Measurements from ENCODE around the gene SH3RF1.

Gene SH3RF1

DNA sequence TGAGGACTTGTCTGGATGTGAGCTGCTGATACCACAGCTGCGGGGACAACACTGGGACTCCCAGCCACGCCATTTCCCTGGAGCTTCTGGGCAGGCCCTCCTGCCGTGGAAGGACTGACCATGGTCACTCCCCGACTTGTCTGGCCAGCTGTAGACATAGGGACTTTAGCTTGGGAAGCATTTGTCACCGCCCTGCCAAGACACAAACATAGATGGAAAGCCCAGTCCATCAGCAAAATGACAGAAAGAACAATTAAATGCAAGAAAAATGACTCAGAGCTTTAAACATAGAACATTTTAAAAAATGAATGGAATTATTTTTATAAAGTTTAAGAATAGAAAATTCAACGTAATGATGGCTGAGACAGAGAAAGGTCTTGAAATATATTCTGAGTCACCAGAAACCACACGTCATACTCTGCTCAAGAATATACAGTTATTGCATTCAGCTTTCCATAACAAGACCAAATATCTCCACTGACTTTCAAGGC is 153.1 kb downstream of the SH3RF1 start:
- Histone ChIP-seq H3K4me1 (ENCODE audit: insufficient read depth, low read length) (no peaks in the 10 kb centered on the region), H3K4me2 (ENCODE audit: insufficient read depth, low read length) (no peak overlapping the region), H3K36me3 (ENCODE audit: insufficient read depth, low read length) (peaks cover 4% of the 10 kb centered on the region; the same call in 1 of the 2 replicates), H3K79me2 (ENCODE audit: insufficient read depth, low read length) (no peaks in the 10 kb centered on the region), H3K27ac (ENCODE audit: low read length) (no peak overlapping the region), H3K9me3 (ENCODE audit: insufficient read depth, low read length, severe bottlenecking) (no peaks in the 10 kb centered on the region), H4K20me1 (ENCODE audit: insufficient read depth, low read length) (no peaks in the 10 kb centered on the region), H2AFZ (ENCODE audit: low read depth, low read length) (no peak overlapping the region), H3K9ac (ENCODE audit: low read depth, low read length) (no peak overlapping the region), H3K4me3 (ENCODE audit: low read depth in 1 of 2, low read length in 2 of 2) (no peak overlapping the region), H3K27me3 (ENCODE audit: insufficient read depth, low read length, poor library complexity) (no peaks in the 10 kb centered on the region)
- no peak for DNase-seq
- TF ChIP-seq EZH2 (IDR thresholded peaks at IDR 0.05; ENCODE audit: borderline replicate concordance, low read depth, low read length, severe bottlenecking): no peak
- no peak for TF ChIP-seq CTCF (IDR thresholded peaks at IDR 0.05; ENCODE audit: borderline replicate concordance, extremely low read depth, low read length, poor library complexity, severe bottlenecking)
- ATAC-seq (ENCODE audit: insufficient read depth, low read depth): no peak

- no peak overlapping the region for H2AFZ ChIP-seq (ENCODE audit: low read depth, low read length)
- DNase-seq (no peak), ATAC-seq (ENCODE audit: insufficient read depth, low read depth) (no peak)
- H3K27ac ChIP-seq (ENCODE audit: low read length): no peak overlapping the region
- peaks cover 4% of the 10 kb centered on the region; the same call in 1 of the 2 replicates for H3K36me3 ChIP-seq (ENCODE audit: insufficient read depth, low read length)
- no peak overlapping the region for H3K9ac ChIP-seq (ENCODE audit: low read depth, low read length)
- H3K4me1 ChIP-seq (ENCODE audit: insufficient read depth, low read length): no peaks in the 10 kb centered on the region
- no peaks in the 10 kb centered on the region for H3K79me2 ChIP-seq (ENCODE audit: insufficient read depth, low read length)
- no peaks in the 10 kb centered on the region for H4K20me1 ChIP-seq (ENCODE audit: insufficient read depth, low read length)
- H3K4me2 ChIP-seq (ENCODE audit: insufficient read depth, low read length): no peak overlapping the region
- no peaks in the 10 kb centered on the region for H3K9me3 ChIP-seq (ENCODE audit: insufficient read depth, low read length, severe bottlenecking)
- TF ChIP-seq EZH2 (IDR thresholded peaks at IDR 0.05; ENCODE audit: borderline replicate concordance, low read depth, low read length, severe bottlenecking): no peak
- TF ChIP-seq CTCF (IDR thresholded peaks at IDR 0.05; ENCODE audit: borderline replicate concordance, extremely low read depth, low read length, poor library complexity, severe bottlenecking): no peak
- H3K4me3 ChIP-seq (ENCODE audit: low read depth in 1 of 2, low read length in 2 of 2): no peak overlapping the region
- H3K27me3 ChIP-seq (ENCODE audit: insufficient read depth, low read length, poor library complexity): no peaks in the 10 kb centered on the region
Observed at GRCh38 chr4:169116270-169116901, 154.4 kb downstream of the SH3RF1 start.

- DNase-seq (no peak), ATAC-seq (ENCODE audit: insufficient read depth, low read depth) (no peak)
- Histone ChIP-seq H3K27ac (ENCODE audit: low read length) (no peak overlapping the region), H3K9me3 (ENCODE audit: insufficient read depth, low read length, severe bottlenecking) (no peaks in the 10 kb centered on the region), H3K4me3 (ENCODE audit: low read depth in 1 of 2, low read length in 2 of 2) (no peak overlapping the region), H3K36me3 (ENCODE audit: insufficient read depth, low read length) (peaks cover 4% of the 10 kb centered on the region; the same call in 1 of the 2 replicates), H3K4me2 (ENCODE audit: insufficient read depth, low read length) (no peak overlapping the region), H3K27me3 (ENCODE audit: insufficient read depth, low read length, poor library complexity) (no peaks in the 10 kb centered on the region), H3K4me1 (ENCODE audit: insufficient read depth, low read length) (no peaks in the 10 kb centered on the region), H2AFZ (ENCODE audit: low read depth, low read length) (no peak overlapping the region), H4K20me1 (ENCODE audit: insufficient read depth, low read length) (no peaks in the 10 kb centered on the region), H3K9ac (ENCODE audit: low read depth, low read length) (no peak overlapping the region), H3K79me2 (ENCODE audit: insufficient read depth, low read length) (no peaks in the 10 kb centered on the region)
- no peak for TF ChIP-seq CTCF (IDR thresholded peaks at IDR 0.05; ENCODE audit: borderline replicate concordance, extremely low read depth, low read length, poor library complexity, severe bottlenecking)
- TF ChIP-seq EZH2 (IDR thresholded peaks at IDR 0.05; ENCODE audit: borderline replicate concordance, low read depth, low read length, severe bottlenecking): no peak
Observed at GRCh38 chr4:169115897-169116254, 154.9 kb downstream of the SH3RF1 start.

Measured in DND-41 (cell line).